NK-92 (cell line): Measurements from ENCODE around the gene CNTN4.

Source experiments
- DNase-seq: peaks from one replicate; lab custom pipeline; 2025; ENCODE audit not compliant: unreplicated experiment; lab: John Stamatoyannopoulos, UW

CNTN4 gene

DNA sequence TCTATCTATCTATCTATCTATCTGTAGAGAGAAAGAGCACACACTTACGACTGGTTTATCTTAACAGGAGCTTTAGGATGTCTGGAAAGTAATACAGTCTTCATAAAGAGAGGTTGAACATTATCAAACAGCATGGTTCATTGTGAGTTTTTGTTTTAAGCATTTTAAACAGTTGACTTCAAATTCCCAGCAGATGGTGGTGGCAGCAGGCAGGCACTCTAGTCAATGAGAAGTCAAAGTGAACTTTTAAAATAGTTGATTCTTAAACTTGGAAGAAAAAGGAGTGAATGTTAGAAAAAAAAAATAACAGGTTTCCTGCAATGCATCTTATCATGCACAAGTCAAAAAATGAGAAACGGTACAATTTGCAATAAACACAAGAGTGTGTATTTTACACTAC lies 578.8 kb downstream of the CNTN4 start:
- no peak for DNase-seq

DNA sequence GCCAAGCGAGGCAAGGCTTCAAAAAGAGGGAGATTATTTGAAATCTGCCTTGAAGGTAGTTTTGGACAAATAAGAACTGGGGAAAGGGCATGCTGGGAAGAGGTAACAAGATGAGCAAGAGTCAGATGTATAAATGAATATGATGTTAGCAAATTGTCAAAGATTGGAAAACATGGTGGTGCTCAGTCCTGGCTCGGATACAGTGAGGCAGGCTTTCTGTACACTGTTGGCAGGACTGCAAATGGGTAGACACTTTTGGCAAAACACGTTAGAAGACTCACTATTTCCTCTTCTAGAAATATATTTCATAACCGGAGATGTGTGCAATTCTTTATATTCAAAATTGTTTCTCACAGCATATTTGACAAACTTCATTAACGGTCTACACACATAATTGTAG lies 581.6 kb downstream of the CNTN4 start:
- DNase-seq: no peak

DNA sequence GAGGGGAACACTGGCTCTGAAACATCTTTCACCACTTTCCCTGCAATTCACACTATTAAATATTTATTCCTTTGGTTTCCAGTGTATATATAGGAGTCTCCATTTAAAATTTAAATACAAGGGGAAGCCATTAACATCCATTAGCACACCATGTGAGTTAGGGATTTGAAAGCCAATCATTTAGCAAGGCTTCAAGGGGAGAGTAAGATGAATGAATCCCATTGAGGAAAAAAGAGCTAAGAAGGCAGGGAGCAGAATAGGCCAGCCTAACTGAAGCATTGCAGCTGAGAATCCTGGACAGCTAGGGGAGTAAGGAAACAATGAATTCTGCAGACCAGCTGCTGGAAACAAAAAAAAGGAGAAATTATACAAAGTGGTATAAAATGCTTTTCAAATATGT lies 585.4 kb downstream of the CNTN4 start:
- DNase-seq: no peak

DNA sequence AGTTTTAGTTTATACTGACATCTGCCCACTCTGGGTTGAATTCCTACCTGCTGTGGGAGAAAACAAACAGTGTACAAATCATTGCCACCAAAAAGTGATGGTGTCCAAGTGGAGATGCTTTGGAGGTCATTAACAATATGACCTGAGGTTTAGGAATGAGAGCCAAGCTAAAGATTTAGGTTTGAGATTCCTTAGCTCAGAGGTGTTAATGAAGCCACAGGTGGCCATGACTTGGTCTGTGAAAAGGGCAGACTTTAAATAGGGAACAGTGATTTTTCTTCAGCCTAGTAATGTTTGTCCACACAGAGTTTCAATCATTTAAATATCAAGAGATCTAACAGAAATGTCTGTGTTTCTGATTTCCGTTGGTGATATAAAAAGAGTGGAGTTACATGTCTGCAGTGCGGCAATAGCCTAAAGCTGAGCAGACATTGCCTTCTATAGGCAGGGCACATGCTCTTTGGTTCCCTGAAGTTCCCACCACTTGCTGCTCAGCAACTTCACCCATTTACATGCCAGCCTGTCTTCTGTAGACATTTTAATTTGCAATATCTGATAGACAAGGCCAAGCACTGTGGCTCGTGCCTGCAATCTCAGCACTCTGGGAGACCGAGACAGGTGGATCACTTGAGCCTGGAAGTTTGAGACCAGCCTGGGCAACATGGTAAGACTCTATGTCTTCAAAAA lies 588.3 kb downstream of the CNTN4 start:
- DNase-seq: no peak

DNA sequence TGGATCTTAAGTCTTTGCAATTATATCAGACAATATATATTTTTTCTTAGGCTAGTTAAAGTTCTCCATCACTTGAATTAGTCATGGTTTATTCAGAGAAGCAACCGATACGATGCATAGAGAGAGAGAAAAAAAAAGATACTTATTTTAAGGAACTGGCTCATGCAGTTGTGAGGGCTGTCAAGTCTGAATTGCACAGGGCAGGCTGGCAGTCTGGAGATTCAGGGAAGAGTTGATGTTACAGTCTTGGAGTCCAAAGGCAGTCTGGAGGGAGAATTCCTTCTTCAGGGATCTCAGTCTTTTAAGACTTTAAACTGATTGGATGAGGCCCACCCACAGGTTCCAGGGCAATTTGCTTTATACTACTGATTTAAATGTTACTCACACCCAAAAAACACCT lies 598.9 kb downstream of the CNTN4 start:
- DNase-seq: no peak

DNA sequence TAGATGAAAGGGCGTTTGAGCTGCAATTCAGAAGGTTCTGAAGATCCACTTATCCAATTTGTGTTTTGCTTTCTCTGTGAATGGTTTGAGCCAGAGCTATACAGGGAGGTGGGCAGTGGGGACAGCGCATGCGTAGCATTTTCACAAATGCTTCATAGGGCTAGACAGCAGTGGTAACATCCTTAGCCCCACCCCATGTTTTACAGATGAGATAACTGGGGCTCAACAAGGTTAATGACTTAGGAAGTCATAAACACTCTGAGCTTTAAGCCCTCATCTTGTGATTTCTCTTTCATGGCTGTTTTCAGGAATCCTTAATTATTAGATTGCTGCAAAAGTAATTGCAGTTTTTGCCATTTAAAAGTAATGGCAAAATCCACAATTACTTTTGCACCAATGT lies 602.8 kb downstream of the CNTN4 start:
- DNase-seq: no peak

DNA sequence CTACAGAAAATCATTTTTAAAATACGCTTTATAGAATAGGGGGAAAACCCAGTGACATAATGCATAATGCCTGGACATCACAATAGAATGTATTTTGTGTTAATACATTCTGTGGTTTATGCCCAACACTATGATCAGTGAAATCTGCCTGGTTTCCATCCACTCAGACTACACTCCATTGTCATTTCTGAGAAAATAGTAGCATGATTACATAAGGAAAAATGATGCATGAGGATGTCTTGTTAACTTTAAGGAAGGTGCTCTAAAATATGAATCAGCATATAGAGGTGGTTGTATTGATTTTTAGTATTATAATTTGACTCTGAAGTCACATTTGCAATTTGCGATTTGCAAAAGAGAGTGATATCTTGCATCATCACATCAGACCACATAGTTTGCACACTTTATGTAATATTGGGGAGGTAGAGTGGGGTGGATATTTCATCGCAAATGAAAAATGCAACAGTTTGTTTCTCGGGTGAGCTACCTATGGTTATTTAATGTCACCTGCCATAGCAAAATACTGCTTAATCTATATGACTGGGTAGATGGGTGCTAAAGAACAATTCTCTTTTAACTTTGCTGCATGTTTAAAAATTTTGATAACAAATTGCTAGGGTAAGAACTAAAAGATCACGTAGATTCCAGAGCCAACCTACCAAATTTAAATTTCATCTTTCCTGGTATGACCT lies 607.6 kb downstream of the CNTN4 start:
- DNase-seq: no peak

DNA sequence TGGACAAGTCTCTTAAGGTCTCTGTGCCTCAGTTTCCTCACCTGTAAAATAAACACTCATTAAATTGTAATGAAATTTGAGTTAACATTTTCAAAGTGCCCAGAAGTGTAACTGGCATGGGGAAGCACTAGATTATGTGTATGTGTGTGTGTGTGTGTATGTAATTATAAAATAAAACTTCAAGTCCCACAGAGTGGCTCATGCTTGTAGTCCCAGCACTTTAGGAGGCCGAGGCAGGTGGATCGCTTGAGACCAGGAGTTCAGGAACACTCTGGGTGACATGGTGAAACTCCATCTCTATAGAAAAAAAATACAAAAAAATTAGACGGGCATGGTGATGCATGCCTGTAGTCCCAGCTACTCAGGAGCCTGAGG lies 608.2 kb downstream of the CNTN4 start:
- no peak for DNase-seq

DNA sequence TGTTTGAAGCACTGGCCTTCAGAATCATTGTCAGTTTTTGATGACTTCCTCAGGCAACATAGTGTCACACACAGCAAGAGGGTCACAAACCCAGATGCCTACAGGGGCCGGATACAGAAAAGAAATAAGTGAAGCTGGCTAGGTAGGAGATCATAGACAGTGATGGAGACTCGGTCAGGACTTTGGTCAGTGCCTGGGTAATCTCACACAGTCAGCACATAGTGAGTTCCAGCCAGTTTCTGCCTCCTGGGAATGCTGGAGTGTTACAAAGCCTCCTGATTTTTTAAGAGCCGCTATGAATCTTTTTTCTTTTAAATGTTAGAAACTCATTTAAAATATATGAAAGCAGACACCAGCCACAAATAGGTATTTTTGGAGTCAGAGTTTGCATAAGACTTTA lies 612.4 kb downstream of the CNTN4 start:
- no peak for DNase-seq

DNA sequence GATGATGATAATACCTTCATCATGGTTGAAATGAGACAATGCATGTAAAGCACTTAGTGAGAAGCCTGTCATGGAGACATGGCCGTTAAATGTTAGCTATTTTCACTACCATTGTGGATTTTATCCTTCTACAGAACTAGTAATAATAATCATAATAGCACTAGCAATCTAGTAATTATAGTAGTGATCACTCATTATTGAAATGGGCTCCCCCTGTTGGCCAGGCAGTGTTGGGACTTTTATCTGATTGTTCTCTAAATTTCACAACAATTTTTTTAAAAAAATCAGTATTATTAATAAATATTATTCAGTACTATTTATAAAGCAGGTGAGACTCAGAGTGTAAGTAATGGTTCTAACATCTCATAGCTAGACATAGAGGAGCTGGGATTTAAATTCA lies 615.3 kb downstream of the CNTN4 start:
- DNase-seq: no peak

DNA sequence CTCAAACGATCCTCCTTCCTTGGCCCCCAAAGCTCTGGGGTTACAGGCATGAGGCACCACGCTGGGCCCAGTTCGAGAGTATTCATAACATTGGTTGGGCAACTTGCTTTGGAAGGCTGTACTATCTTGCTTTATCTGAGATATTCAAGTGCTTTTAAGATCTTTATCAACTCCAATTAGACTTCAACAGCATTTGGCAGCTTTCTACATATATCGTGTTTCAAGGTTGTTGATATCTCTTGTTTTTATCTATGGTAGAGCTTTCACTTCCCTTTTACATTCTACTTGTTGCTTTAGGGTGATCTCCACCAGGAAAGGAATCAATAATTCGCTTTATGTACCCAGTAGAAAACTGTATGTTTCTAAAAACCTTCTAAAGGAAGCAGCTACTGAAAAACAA lies 616.2 kb downstream of the CNTN4 start:
- no peak for DNase-seq

DNA sequence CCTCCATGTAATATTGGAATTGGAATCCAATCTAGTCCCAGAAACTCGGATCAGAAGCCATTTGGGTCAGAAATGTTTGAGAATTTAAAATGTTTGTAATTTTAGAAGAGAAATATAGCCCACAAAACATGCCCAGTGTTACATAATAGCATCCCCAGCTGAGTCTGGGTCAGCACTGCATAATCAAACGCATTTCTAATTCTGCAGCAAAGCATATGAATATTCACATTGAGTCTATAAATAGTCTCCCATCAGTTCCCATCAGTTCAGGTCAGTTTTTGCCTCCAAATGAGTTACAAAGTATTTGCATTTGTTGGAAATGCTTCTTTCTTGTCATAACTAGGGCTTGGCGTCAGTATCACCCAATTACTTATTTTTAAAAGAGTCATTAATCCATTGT lies 628.4 kb downstream of the CNTN4 start:
- DNase-seq: no peak

DNA sequence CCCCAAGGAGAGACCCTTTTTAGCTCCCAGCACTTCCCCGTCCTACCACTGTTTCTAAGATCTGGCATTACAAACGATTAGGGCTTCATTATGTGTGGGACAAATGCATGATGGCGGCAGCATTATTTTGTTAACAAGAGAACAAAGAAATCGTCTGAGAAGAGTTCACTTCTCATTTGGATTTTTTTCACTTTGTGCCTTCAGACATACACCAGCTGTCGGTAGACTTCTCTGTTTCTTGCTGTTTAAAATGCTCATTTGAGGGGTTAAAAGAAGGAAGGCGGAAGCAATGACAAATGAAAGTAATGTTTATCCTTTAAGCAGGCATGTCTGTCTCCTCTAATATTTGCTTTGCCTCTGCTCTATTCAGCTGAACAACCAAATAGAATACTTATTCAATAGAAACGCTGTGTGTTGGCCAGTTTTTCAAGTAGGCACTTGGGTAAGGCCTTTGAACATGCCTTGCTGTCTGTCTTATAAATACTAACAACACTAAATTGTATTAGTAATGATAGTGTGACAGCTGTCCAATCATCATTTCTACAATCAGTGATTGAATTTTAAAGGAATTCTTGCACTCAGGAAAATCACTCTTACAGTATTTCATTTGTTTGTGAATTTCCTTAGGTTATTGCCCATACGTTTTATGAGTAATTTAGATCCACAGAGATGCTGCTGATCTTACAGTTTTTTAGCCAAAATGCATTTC lies 629.1 kb downstream of the CNTN4 start:
- DNase-seq: no peak

DNA sequence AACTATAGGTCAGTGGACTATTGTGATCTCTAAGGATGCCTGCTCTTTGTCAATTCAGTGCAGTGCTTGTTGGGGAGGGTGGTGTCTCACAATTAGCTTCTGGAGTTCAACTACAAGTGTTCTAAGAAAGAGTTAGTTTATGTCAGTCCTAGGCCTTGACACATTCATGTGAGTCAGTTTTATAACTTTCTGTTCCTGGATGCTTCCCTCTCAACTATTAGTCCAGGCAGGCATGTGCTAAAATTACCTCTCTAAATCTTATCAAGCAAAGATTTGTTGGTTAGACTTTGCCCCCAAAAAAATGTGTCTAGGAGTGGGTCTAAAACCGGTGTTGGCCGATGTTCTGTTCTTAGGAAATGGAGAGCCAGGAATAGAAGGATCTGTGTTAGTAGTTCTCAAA lies 633.2 kb downstream of the CNTN4 start:
- no peak for DNase-seq

DNA sequence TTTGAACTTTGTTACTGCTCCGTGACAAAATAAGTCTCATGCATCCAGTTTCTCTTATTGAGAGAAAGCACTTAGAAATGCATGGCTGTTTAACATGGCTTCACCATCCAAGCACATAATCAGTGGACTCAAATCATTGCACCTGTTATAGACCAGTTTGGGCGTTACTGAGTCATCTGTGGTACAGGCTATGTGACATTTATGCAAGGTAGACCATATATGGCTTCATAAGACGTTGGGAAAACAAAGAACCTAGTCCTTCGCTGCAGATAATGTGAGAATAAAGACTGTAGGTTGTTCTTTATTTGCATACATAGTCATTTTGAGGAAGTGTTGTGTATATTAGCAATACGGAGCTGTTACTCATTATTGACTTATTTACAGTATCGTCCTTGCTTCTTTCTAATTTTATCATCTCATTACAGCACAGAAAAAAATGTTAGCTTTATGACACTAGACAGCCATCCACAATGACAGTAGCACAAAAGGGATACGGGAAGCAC lies 636.8 kb downstream of the CNTN4 start:
- DNase-seq: no peak

DNA sequence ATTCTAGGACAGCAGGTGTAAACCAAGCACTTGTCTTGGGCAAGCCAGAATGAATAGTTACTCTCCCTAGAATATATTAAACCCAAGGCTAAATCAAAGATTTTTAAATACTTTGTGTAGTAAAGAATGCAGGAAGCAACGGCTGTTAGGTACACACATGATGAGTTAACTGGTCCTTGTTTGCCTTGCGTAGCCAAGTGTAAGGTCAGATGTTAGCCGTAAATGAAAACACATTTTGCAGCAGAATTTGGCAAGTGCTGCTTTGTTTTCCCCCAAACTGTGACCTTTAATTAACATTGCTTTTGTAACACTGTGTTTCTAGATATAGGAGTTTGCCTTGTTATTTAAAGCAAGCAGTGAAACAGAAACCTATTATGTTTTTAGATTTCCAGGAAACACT lies 642.9 kb downstream of the CNTN4 start:
- no peak for DNase-seq

DNA sequence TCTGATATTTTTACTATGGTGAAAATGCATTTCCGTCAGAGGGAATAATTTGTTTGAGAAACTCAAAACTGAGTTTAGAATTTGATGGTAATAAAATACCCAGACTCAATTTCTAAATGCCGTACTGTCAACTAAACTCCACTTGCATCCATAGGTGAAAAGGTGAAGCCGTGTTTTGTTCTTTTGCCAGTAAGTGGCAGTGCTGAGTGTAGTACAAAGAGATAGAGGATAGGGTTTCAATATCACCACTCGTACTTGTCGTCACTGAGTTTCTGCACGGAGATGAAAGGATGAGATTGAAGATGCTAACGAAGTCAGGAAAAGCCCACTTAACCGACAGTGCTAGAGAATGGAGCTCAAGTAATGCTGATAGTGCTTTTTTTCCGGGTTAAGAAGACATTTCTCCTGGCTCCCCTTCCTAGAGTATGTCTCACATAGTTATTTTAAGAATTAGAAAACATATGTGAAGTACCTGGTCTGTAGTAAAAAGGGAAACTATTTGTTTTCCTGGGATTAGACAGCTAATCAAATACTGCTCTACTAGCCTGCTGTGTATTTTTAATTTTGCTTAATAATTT lies 666.4 kb downstream of the CNTN4 start:
- no peak for DNase-seq

DNA sequence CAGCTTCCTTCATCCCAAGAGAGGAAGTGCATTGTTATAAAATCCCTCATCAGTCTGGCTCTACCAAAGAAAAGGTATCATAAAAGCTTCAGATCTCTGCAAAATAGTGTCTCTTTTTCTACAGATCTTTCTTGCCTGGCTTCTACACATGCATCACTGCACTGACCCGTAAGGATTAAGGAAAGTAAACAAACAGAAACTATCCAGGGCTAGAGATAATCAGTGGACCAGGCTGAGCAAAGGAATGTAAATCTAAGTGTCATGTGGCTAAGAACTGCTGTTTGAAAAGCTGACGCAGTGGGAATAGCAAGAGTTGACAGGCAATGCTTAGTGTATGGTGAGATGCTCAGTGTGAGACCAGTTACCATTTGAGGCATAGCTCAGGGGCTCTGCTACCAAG lies 671.8 kb downstream of the CNTN4 start:
- no peak for DNase-seq

DNA sequence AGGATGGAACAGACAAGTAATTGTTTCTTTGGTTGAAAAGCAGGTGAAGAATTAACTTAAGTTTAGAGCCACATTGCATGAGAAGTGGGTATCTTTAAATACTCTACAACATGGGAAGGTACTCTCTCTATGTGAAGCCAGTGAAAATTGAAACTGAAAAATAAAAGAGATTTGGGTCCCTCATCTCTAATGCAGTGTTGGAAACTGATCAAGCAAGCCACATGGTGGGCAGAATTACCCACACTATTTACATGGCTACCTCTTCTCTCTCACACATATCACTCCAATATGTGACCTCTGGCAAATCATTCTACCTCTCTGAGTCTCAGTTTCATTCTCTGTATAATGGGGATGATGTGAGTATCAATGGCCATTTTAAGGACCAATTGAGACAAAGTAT lies 672.5 kb downstream of the CNTN4 start:
- no peak for DNase-seq

DNA sequence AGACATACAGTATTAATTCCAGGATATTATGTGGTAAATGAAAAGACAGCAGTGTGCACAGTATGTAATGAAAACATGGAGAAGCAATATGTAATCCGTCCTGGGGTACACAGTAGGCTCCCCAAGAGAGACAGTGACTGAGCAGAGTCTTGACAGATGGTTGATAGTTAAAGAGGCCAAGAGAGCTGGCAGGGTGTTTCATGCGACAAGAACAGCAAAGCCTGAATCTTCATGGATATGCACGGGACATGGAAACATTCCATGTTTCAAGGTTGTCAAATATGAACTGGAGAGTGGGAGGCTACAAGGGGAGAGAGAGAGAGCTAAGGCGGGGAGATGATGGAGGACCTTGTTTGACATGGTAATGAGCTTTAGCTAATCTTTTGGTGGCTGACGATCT lies 673.1 kb downstream of the CNTN4 start:
- no peak for DNase-seq

DNA sequence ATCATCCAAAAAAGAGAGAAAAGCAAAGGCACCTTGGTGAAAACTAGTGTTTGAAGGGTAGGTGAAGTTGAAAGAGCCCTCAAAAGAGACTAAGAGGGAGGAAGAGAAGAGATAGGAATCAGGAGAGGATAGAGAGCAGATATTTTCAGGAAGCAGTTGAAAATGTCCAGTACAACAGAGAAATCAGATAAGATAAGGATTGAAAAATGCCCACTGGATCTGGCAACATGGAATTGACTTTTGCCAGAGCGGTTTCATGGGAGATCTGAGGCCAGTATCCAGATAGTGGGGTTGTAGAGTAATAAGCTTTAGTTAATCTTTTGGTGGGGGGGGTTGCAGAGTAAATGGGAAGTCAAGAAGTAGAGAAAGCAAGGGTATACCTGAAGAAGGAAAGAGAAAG lies 674.1 kb downstream of the CNTN4 start:
- no peak for DNase-seq
